GM13976 (cell line): ENCODE results near the gene MYBPC1.

Source experiments
- DNase-seq: peaks from one replicate; pipeline ENCODE4 v3.0.0; 2012; ENCODE audit warnings: low spot score
- in situ Hi-C: fragments of 300-500 bp; cut with MboI; formaldehyde crosslinking; loops from one replicate; pipeline ENCODE4 v1.12.0; 2022; ENCODE audit warnings: low sequenced_read_pairs, mixed read lengths, inconsistent platforms; ENCODE audit not compliant: unreplicated experiment
- TF ChIP-seq, protein P1 (sequence below): IDR thresholded peaks from 2 replicates; pipeline ENCODE4 v1.5.1; 2012; ENCODE audit warnings: borderline replicate concordance, mild to moderate bottlenecking; ENCODE audit not compliant: insufficient read depth; ENCODE audit errors: extremely low read depth, missing control alignments, control extremely low read depth

The MYBPC1 gene

DNA sequence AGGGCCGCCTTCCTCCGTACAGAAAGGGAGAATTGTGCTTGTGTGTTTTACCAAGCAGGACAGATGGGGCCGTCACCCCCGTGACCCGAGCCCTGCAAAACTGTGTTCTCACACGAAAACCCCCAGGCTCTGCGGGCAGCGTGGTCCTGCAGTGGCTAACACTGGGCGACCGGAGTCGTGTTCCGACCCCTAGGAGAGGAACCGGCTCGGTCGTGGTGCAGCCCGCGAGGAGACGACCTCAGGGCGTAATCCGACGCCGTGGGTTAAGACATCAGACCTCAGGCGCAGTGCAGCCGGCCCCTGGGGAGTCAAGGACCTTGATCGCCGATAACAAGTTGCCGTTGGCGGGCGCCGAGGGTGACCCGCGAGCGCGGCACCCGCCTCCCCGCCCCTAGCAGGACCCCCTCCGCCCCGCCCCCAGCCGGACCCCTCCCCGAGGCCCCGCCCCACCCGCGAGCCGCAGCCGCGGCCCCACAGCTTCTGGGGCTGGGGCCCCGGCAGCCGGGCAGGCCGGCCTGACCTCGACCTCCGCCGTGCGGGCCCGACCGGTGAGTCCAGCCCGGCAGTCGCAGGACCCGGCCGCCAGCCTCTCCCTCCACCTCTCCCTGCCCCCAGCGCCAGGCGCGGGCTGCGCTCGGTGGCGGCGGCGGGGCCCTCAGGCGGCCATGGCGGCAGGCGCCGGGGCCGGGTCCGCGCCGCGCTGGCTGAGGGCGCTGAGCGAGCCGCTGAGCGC is 102.6 kb downstream of the MYBPC1 start, which contains the start of gene CHPT1:
Gene CHPT1 (plus strand): TSS at position 444 of the 733 bp plus-strand sequence. CDS start 222 bp downstream, at position 666.
- peak; percentile 81 for DNase-seq
- TF ChIP-seq, protein P1, sequence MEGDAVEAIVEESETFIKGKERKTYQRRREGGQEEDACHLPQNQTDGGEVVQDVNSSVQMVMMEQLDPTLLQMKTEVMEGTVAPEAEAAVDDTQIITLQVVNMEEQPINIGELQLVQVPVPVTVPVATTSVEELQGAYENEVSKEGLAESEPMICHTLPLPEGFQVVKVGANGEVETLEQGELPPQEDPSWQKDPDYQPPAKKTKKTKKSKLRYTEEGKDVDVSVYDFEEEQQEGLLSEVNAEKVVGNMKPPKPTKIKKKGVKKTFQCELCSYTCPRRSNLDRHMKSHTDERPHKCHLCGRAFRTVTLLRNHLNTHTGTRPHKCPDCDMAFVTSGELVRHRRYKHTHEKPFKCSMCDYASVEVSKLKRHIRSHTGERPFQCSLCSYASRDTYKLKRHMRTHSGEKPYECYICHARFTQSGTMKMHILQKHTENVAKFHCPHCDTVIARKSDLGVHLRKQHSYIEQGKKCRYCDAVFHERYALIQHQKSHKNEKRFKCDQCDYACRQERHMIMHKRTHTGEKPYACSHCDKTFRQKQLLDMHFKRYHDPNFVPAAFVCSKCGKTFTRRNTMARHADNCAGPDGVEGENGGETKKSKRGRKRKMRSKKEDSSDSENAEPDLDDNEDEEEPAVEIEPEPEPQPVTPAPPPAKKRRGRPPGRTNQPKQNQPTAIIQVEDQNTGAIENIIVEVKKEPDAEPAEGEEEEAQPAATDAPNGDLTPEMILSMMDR: no peak
- in situ Hi-C loops: no loop called here

DNA sequence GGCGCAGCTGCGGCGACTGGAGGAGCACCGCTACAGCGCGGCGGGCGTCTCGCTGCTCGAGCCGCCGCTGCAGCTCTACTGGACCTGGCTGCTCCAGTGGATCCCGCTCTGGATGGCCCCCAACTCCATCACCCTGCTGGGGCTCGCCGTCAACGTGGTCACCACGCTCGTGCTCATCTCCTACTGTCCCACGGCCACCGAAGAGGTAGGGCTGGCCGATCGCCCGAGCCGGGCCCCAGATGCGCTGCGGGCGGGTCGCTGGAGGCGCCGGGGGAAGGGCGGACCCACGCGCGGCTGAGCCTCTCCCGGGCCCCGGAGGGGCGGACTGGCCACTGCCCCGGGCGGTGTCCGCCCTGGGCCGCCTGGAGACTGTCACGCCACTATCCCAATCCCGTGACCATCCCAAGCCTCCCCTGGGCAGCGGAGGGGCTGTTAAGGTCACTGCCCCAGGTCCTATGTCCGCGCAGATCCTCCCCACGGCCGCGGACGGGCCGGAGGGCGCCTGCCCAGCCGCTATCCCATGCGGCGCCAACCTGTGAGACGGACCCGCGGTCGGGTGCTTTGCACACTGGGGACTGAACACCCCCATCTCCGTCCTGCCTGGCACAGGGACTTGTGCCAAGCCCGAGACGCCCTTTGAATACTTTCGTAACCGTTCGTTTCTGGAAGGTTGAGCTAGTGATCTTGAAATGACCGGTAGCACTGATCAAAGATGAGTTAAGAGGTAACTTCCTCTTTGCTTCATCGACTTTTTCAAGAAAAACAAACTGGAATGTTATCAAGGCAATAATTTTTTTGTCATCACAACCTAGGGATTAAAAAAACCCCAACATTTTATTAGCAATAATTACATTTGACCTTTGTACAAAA is 103.4 kb downstream of the MYBPC1 start:
- TF ChIP-seq, protein P1: no peak
- peak; percentile 78 for DNase-seq
- in situ Hi-C loops: no loop called here

DNA sequence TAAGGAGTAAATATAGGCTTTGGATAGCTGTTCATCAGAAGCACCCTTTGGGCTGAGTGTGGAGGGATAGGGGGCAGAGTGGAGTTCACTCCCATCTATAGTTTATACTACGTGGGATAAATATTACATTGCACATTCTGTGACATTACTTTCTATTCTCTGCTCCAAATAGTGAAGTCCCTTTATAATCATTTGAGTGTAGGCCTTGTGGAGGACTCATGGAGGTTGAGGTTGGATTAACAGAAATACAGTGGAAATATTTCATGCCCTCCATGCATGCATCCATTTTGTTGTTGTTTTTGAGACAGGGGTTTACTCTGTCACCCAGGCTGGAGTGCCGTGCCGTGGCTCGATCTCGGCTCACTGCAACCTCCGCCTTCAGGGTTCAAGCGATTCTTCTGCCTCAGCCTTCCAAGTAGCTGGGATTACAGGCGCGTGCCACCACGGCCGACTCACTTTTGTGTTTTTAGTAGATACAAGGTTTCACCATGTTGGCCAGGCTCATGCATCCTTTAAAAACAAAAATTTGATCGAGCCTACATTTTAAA is 104.1 kb downstream of the MYBPC1 start:
- in situ Hi-C loops: no loop called here
- peak; percentile 33 for DNase-seq
- TF ChIP-seq, protein P1: peak; percentile 5

DNA sequence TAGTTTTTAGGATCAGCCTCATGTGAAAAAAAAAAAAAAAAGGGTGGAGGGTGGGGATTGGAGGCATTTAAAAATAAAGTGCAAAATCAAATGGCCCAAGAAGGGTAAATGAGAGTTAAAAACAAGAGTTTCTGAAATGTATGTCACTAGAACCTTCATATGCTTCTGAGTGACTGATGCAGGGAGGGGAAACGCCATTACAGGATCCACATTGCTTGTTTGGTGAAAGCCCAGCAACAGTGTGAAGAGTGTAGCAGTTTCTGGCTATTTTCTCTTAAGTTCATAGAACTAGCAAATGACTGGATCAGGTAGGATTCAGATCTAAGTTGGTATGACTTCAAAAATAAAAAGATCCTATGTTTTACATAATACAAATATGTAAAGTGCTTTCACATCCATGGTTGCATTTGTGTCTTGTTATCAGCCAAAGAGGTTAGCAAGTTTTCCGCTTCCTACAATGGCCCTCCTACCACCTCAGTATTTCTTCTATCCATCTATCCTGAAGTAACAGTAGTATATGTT is 105.6 kb downstream of the MYBPC1 start:
- in situ Hi-C loops: no loop called here
- TF ChIP-seq, protein P1: no peak
- no peak for DNase-seq

DNA sequence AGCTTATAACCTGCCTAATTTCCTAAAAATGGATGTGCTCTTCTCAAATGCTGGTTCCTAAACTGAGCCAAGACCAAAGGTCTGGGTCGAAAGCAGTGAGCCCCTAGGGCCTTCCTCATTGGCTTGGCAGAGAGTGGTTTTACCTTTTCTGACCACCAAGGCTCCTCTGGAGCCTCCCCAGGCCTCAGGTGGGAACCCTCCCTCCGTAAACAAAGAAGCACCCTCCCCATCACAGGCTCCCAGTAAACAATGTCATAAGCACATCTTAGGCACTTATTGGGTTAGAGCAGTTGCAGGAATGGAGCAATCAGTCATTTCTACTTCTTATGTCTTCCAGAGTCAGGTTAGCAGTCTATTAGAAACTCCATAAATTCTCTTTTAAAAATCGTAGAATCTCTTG is 108.7 kb downstream of the MYBPC1 start:
- in situ Hi-C loops: no loop called here
- TF ChIP-seq, protein P1: no peak
- no peak for DNase-seq

DNA sequence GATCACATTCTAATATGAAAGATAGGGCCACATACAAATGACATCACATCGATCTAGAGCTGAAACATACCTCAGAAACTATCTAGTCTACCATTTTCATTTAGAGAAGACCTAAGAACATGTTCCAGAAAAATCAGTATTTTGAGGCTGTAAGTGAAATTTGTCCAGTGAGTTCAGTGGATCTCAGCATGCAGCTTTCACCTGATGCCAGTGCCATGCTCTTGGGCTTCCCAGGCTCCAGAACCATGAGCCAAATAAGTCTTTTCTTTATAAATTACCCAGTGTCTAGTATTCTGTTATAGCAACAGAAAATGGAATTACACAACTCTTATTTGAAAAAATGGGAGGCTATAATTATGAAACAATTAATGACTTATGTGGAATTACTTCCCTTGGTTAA is 111.6 kb downstream of the MYBPC1 start:
- TF ChIP-seq, protein P1: no peak
- in situ Hi-C loops: no loop called here
- no peak for DNase-seq
